GM12801 (cell line): ENCODE measurements around the gene GRB7.

ENCODE experiments used
- CTCF ChIP-seq: IDR thresholded peaks from one replicate; pipeline ENCODE4 v1.5.1; 2011; ENCODE audit warnings: control low read depth; ENCODE audit not compliant: insufficient read length; ENCODE audit errors: extremely low read depth

The GRB7 gene

GRCh38 chr17:39792526-39793221 is 54.9 kb downstream of the GRB7 start:
- no peak for TF ChIP-seq CTCF

GRCh38 chr17:39793301-39793872 is 55.6 kb downstream of the GRB7 start:
- no peak for TF ChIP-seq CTCF

GRCh38 chr17:39794249-39794970 is 56.7 kb downstream of the GRB7 start:
- TF ChIP-seq CTCF: no peak
